Activated gamma-delta T cell treated with Interleukin-2 at 50 U/mL for 16 hours (primary cell): ENCODE results near the gene TAAR9.
A peak's percentile ranks its signal among the peaks of the same experiment; 100 is the strongest.

Experiments used
- DNase-seq: peaks from one replicate; pipeline ENCODE4 v3.0.0-alpha.2; 2020

TAAR9 gene, protein sequence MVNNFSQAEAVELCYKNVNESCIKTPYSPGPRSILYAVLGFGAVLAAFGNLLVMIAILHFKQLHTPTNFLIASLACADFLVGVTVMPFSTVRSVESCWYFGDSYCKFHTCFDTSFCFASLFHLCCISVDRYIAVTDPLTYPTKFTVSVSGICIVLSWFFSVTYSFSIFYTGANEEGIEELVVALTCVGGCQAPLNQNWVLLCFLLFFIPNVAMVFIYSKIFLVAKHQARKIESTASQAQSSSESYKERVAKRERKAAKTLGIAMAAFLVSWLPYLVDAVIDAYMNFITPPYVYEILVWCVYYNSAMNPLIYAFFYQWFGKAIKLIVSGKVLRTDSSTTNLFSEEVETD

DNA sequence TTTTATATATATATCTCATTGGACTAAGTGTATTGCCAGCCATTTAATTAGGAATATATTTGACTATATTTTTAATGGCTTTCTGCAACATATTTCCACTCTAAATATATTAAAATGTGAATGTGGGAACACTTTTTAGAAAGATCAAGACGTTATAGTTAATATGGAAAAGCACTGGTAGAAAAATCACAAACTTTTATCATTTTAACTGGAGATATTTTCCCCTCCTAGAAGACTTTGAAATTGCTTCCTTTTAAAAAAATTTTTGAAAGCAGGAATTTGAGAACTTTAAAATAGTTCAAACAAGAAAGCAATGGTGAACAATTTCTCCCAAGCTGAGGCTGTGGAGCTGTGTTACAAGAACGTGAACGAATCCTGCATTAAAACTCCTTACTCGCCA lies at the start of gene TAAR9:
Gene TAAR9, plus strand, starts transcription at position 301 of the 400 bp plus-strand sequence. Its CDS starts 13 bp downstream, at position 314.
- no peak for DNase-seq

DNA sequence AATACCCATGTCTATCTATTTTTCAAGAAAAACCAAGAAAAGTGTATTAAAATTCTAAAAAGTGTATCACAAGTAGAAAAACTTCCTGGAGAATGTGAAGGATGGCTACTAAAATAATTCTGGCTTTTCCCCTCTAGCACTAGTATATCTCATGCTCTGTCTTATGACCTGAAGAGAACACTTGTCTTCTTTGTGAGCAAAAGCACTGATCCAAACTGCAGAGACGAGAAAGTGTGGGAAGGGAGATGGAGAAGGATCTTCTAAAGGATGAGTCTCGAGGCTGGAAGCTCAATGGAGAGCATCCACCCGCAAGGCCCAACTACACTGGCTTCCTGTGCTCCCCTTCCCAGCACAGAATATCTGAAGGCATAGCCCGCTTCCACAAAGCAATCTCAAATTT lies 48.7 kb upstream of the TAAR9 start:
- no peak for DNase-seq

DNA sequence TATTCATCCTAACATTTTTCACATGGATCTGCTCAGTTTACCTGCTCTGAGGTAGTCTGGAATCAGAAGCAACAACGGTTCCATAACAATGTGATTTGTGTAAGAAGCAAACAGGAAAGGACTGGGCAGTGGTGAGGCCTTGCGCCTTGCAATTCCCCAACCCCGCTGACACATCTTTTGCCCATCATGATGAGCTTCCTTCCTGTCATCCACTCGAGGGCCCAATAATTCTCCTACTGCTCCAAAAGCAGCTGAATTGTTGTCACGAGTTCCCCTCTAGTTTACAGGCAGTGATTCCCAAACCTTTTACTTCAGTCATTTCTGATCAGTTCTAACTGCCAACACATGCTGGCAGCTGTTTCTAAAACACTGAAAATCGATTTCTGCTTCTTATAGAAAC lies 48.1 kb upstream of the TAAR9 start:
- DNase-seq: no peak

DNA sequence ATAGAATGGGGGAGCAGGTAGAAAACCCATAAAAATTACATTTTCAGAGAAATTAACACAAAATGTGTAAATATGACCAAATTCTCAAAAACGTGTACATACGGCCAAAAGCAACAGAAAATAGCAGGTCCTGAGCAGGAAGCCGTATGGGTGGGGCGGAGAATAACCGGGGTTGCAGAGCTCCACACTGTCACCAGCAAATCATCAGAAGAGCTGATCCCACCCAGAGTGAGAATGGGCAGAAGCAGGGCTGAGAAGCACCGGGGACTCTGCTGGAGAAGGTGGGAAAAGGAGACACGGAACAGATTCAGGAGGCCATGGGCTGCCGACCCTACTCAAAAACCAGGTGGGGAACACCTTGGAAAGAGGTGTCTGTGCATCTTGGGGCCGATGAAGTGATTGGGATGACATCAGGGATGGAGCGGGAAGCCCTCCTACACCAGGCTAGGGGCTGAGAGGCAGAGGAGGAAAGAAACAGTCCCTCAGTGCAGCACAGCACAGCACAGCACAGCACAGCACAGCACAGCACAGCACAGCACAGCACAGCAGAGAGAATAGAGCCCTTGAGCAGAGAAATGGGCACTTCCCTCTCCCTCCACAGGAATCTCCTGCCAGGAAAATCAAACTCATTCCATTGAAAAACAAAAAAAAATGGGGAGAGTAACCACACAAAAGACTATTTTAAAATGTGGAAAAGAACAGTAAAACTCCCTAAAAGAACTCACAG lies 47.4 kb upstream of the TAAR9 start:
- no peak for DNase-seq

DNA sequence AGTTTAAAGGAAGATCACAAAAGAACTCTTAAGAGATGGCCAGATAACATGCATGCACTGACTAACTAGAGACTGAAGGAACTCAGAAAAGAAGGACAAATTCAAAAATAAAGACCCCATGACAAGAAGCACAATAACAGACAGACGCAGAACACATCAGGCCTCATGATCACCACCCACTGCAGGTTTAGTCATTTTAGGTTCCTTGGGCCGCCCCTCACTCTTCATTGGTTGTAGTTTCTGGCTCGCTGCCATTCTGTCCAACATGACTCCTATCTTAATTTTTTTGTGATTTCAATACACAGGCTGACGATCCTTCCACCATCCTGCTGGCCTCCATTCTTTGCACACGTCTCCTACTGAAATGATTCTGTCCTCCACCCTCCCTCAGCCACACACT lies 46.8 kb upstream of the TAAR9 start:
- DNase-seq: no peak

DNA sequence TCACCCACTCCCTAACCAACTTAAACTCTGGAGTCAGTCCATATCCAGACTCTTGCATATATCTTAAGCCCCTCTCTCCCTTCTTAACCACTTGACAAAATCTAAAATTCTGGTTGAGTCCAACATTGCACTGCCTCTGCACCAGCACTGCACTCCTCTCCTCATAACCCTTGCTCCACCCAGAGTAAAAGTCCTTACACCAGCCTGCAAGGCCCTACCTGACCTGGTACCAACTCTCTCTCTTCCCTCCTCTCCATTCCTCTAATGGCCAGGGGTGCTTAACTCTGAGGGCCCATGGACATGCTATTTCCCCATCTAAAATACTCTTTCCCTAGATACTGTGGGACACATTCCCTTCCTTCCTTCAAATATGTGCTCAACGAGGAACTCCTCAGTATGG lies 46.2 kb upstream of the TAAR9 start:
- DNase-seq: no peak

DNA sequence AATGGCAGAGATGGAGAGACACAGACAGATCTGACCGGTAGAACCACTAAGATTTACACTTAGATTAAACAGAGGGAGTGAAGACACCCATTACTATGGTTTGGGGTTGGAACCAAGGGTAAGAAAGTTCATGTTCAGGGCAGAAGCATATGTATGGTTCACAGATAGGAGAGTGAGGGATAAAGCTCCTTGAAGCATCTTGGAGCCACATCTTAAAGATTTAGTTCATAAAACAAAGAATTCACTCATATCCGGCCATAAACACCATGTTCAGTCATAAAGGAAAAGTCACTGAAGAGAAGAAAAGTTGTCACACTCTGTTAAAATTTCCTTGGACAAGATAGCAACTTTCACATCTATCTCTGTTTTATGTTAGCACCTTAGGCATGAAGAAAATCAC lies 43.1 kb upstream of the TAAR9 start:
- DNase-seq: no peak

DNA sequence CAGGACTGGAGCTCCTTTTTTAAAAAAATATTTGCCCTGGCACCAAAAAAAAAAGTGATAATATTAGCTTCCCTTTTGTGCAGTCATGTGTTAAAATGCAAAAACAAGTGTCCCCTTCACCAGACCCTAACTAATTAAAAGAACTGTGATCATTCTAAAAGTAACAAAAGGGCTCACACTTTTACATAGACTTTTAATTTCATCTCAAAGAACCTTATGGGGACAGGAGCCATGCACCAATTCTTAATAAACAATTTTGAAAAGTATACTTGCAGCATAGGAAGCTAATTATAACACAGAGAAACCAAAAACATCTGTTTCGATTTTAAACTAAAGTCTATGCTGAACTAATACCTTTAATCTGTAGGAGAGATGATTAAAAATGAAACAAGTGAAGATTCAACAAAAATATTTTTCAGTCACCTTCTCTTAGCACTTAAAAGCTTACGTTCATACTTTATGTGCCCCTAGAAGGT lies 42.4 kb upstream of the TAAR9 start:
- no peak for DNase-seq

DNA sequence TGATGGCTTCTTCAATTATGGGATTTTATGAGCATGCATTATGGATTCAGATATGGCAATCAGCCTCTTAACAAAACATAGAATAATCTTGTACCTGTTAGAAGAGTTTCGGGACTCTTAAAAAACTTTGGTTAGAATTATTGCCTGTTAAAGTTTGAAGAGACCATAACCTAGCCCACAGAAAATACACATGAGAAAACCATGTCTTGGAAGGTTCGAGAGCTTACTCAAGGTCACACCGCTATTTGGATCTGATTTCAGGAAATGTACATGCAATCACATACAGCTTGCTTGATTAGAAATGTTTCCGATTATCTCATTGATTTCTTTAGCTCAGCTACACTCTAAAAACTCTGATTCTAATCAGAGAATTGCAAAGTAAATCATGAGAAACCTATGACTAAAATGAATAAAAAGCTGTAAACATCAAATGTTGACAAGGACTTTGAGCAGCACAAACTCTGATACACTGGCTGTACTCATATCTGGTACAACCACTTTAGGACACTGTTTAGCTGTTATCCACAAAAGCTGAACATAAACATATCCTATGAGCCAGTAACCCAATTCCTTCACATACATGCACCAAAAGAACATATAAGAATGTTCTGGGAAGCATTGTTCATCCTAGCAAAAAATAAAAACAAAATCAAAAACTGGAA lies 41.4 kb upstream of the TAAR9 start:
- DNase-seq: no peak

DNA sequence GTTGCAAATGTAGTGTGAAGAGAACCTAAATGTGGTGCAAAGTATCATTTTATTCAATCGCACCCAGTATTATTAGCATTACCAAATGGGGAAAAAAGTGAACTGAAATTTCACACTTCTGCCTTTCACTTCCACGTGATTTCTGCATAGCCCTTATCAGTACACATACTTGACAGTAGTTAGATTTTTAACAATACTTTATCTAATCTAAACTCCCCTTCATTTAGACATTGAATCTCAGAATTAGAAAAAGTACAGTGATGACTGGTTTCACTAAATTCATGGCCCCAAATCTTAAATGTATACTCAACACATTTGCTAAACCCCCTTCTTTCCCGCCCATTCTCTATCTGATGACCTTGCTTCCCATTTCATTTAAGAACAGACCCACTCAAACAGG lies 39.4 kb upstream of the TAAR9 start:
- DNase-seq: no peak

DNA sequence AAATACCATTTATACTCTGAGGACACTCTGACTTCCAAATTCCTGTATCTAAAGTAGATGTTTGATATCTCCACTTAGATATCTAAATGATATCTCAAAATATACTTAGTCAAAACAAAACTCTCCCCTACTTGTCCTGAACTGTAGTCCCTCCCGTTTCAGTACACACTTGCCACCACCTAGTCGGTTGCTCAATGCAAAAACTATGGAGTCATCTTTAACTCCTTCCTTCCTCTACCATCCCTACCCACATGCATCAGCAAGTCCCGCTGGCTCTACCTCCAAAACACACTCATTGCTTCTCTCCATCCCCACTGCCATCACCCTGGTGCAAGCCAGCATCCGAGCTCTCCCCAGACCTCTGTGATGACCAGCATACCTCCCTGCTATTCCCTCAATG lies 38.3 kb upstream of the TAAR9 start:
- DNase-seq: no peak

DNA sequence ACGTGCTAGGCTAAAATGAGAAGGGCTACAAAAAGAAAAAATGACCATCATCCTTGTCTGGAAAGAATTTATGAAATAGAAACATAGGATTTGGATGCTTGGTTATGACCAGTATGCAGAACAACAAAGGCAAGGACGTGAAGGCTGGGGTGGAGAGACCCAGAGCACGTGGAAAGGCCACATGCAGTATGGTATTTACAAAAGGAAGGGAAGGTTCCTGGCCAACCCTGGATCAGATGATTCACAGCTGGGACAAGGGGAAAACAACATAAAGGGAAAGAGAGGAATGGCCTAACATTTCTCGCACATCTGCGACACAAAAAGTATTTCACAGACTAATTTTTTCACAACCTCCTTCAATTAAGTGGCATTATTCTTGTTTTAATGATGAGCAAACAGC lies 33.3 kb upstream of the TAAR9 start:
- no peak for DNase-seq

DNA sequence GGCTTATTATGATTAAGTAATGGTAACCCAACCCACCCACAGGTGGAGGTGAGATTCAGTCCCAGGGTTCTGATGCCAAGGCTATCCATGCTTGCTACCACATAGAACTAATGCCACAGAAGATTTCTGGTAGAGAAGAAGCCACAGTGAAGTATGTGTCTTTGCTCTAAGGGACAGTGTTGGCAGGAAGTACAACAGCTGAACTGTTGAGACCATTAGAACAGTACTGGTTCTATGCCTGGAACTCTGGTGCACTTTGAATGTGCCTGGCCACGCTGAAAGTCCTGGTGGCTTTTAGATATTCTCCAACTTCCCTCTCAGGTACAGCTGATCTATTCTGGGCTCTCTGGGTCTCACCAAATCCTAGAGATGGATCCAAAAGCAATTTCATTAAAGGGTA lies 32.9 kb upstream of the TAAR9 start:
- DNase-seq: no peak

DNA sequence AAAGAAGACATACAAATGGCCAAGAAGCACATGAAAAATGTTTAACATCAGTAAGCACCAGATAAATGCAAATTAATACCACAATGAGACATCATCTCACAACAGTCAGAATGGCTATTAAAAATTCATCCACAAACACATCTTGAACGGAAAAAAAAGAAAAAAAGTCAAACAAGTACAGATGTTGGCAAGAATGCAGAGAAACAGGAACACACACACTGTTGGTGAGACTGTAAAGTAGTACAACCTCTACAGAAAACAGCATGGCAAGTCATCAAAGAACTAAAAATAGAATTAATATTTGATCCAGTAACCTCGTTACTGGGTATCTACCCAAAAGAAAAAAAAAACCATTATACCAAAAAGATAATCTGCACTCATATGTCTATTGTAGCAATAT lies 31.6 kb upstream of the TAAR9 start:
- no peak for DNase-seq

DNA sequence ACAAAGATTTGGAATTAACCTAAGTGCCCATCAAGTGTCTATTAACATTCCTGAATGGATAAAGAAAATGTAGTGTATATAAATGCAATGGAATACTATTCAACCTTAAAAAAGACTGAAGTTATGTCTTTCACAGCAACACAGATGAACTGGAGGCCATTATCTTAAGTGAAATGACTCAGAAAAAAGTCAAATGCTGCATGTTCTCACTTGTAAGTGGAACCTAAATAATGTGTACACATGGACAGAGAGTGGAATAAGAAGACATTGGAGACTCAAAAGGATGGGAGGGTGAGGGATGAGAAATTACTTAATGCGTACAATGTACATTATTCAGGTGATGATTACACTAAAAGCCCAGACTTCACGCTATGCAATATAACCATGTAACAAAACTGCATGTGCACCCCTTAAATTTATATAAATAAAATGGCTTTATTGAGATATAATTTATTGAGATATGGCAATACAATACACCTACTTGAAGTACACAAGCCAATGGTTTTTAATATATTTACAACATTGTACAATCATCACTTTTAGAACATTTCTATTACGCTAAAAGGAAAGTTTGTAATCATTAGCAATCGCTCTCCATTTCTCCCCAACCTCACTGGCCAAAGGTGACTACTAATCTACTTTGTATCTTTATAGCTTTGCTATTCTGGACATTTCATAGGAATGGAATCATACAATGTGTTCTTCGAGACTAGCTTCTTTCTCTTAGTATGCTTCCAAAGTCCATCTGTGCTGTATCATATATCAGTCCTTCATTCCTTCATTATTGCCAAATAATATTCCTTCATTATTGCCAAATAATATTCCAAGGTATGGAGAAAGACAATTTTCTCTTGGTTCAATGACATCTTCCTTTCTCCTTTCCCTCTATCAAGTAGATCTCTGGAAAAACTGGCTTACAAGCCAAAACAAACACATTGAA lies 30.9 kb upstream of the TAAR9 start:
- no peak for DNase-seq

DNA sequence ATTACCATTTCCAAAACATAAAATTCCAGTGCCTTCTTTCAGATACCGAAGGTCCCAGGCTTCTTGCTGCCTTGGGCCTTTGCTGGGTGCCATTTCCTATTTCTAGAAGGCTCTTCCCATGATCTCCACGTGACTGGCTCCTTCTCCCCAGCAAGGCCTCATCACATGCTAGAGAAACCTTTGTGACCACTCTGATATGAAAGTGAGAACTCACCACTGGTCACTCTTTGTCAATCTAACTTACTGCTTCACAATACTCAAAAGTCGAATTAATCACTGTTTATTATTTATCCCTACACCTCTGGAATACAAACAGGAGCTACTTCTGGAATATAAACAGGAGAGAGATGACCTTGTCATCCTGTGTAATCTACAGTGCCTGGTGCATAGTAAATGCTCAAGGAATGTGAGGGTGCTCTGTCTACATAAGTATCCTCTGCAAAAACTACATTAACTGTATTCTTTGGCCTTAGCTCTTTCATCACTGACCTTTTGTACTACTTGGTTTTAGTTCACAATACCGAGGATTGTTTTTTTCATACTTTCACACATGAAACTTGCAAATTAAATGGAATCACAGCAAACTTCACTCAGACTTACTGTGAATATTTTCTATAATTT lies 26.8 kb upstream of the TAAR9 start:
- DNase-seq: no peak

DNA sequence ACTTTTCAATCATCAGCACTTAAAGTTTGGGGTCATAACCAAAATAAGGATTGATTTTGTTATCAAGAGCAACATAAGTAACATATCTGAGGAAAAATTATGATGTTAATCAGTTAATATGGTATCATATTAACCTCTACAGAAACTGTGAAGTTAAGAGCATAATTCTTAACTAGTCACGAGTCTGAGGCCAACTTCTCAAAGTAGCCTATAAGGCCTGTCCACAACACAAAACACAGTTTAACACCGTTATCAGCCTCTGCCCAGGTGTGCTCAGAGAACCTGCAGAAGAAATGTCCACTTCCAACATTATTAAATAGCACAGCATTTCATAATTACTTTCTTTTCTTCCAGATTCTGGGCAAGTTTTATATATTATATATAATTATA lies 26.3 kb upstream of the TAAR9 start:
- no peak for DNase-seq

DNA sequence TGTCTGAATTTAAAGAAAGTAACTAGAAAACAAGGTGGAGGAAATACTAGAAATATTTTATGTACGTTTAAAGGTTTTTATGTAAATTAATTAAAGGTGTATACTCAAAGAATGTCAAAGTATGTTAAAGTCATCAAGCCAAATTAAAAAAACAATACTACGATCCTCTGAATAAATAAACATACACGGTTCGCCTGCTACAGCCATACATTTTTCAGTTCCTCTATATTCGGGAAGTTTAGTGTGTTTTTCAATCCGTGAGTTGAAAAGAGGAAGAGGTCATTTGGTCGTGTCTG lies 25.8 kb upstream of the TAAR9 start:
- DNase-seq: no peak

DNA sequence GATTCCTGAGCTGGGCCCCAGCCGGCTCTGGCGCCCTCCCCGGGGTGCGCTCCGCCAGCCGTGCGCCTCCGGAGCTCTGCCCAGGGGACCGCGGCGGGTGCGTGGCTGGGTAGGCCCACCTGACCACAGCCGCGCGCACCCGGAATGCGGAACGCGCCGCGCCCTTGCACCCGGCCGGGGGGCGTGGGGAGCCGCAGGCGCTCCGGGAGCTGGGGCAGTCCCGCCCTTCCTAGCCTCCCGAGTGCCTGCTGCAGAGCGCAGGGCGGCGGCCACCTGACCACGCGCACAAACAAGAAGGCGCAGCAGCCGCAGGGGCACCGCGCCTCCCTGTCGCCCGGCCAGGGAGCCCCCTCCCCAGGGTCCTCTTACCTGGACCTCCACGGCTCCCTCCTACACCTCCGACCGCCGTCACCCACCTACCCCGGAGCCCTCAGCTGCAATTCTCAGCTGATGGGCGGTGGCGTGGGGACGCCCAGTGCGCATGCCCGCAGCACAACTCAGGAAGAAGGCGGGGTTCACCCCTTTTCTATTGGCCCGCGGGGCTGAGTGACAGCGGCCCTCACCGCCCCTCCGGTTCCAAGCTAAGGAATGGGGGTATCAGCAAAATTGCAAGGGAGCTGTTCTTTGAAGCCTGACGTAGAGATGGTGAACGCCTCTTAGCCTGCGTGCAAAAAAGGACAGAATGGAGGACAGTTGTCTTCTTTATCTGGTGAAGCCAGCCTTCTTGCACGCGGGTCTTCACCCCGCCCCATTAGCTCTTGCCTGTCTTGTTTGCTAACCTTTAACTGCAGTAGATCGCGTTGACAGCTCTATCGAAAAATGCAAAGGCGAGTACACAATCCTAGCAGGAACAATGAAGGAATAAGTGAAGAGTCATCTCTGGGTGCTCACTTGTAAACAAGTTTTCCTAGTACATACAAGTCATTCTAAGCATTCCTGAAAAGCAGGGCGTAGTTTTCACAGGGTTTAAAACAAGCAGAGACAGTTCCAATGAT lies 25.1 kb upstream of the TAAR9 start, which contains the start of gene STX7:
Gene STX7, minus strand, starts transcription at position 479 of the 995 bp plus-strand sequence. CDS start 9,586 bp downstream, outside the sequence.
- peak; percentile 85 for DNase-seq

DNA sequence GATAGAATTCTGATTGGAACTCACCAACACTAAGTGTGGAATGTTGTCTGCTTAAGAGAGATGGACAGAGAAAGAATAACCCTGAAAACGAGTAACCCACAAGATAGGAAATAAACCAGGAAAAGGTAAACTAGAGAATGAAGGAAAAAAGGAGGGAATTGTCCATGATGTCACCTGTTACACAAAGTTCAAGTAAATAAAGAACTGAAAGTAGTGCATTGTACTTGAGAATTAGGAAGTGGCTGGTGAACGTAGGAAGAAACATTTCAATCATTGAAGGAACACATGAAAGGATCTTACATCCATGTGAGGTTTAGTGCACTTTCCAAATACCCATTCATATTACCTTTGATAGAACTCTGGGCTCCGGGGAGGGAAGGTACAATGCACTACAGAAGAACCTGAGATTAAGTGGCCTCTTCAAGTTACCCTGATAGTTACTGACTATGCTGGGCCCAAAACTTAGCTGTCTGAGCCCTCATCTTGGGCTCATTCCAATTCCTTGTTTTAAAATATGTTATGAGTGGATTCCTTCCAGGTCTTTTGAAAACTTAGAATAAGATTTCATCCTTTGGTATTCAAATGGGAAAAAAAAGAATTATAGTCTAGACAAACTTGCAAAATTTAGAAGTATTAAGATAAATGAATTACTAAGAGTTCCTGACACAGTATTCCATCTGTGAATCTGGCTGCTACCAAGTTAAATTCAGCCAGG lies 24.1 kb upstream of the TAAR9 start:
- DNase-seq: no peak
